ENCODE results near the gene PRIMPOL.

The PRIMPOL gene

DNA sequence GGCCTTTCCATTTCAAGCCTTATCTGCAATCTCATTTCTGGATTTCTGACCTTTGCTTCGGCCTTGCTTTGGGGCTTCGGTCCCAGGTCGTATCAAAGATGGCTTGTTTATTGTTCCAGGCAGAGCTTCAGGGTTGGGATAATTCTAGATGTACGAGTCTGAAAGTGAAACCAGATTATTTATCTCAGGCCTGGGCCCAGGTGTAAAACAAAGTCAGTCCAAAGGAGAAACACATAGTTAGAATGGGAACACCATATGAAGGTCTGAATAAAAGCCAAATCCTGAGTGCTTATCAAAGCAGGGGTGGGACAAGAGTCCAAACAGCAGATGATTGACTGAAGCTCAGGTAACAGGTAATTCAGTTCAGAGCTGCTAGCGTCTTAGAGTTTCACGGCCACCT lies 17.1 kb downstream of the PRIMPOL start:
- no peak for DNase-seq (ENCODE audit: low read depth in 2 of 2)

DNA sequence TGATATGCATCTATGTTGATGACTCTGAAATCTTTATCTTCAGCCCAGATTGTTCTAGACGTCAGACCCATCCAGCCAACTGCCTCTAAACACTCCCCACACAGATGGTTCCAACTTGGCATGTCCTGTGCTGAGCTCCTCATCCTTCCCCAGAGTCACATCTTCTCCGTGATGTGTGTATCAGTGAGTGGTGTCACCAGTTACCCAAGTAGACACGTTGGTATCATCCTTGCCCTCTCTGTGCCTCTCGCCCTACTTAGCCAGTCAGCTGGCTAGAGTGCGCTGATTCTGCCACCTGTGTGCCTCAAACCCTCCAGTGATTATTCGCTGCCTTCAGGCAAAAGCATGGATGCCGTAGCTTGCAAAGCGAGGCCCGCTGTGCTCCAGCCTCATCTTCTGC lies 18.6 kb downstream of the PRIMPOL start:
- no peak for DNase-seq (ENCODE audit: low read depth in 2 of 2)

DNA sequence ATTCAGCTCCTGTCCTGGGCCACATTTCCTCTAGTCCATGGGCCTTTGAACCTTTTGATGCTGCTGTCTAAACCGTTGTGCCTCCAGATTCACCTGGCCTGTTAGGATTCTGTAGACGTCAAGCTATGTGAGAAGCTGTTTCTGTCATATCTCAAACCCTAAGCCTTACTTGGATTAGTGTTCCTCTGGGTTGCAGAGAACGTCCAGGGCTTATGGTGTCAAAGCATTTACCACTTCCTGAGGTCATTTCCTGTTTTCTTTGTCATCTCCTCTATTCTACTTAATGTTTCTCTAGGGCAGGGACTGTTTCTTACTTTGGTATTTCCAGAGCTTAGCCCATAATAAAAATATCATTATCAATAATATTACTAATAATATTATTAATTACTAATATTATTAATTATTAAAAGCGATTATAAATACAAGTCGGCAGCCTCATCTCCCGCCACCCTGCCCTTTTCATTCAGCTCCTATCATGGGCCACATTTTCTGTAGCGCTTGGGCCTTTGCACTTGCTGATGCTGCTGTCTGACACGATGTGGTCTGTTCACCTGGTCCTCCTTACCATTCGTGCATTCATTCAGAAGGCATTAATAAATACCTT lies 19.1 kb downstream of the PRIMPOL start:
- DNase-seq (ENCODE audit: low read depth in 2 of 2) = no peak

DNA sequence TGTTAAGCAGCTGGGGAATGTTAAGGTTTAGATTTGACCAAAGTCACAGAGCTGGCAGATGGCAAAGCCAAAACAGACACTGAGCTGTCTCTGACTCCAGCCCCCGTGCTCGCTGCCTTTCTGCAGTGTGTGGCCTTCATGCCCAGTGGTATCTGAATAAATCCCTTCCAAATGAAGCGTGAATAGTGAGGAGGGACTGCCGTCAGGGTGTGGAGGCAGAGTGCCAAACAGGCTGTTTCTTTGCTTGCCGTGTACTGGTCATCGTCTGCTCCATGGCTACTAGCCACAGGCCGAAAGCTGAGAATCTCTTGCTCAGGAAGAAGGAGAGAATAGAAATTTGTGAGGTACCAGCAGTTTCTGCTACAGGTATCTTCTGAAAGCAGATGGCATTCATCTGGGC lies 19.7 kb downstream of the PRIMPOL start:
- no peak for DNase-seq (ENCODE audit: low read depth in 2 of 2)

DNA sequence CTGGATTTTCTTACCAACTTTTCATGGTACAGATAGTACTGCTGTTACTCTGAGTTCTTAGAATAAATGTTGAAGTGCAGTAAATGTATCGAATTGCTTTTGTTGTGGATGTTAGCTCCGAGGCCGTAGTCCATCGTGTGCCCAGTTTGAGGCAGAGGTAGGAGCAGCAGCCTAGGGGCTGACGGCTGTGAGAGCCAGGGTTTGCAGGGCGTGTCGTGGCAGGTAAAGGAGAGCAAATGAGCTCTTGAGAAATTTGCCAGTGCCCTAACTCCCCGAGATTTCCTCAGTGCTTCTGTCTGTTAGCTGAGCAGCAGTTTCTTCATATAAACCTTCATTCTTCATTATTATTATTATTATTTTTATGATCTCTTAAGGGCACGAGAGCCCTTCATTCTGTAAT lies 21.6 kb downstream of the PRIMPOL start:
- DNase-seq (ENCODE audit: low read depth in 2 of 2) = no peak

DNA sequence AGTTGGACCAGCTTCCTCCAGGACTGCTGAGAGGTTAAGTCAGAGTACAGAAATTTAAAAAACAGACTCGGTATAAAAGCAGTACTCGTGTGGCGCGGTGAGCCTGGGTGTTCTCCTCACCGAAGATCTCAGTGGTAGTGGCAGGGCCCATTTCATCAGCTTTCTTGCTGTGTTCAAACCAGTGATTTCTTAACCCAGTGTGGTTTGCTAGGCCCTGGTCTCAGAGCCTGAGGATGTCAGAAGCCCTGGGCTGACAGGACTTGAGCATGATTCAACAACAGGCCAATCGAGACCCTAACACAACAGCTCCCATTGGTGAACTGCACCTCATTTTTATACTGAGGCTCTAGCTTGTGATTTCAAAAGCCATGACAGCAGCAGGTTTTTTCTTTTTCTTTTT lies 23.2 kb downstream of the PRIMPOL start:
- no peak for DNase-seq (ENCODE audit: low read depth in 2 of 2)

DNA sequence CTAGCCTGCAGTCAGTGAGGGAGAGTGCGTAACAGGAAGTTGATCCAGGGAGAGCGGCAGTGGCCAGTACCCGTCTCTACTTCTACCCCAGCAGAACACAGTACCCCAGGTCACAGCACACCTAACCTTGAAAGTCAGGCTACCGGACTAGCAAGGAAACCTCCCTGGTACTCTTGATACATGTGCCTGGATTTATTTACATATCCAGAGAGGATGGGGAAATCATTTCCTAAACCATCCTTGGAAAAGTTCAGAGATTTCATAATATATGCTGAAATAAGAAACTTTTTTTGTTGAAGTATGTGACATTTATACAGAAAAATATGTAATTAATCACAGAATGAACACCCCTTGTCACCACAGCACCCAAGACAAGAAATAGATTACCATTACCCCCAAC lies 24.5 kb downstream of the PRIMPOL start:
- DNase-seq (ENCODE audit: low read depth in 2 of 2) = no peak

DNA sequence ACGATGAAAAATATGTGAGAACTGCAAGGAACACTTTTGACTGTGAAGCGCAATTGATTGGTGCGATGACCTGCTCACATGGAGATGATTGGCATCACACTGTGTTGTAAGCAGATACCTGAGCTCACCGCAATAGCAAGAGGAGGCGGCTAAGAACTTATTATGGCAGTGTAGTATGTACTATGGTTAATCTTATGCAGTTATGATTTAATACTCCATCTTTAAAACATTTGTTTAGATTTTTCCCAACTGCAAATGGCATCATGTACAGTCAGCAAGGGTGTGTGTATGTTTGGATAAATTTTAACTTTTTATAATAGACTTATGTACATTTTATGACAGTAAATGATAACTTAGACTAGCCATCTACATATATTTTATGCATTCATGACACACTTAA lies 25.5 kb downstream of the PRIMPOL start:
- DNase-seq (ENCODE audit: low read depth in 2 of 2) = no peak

DNA sequence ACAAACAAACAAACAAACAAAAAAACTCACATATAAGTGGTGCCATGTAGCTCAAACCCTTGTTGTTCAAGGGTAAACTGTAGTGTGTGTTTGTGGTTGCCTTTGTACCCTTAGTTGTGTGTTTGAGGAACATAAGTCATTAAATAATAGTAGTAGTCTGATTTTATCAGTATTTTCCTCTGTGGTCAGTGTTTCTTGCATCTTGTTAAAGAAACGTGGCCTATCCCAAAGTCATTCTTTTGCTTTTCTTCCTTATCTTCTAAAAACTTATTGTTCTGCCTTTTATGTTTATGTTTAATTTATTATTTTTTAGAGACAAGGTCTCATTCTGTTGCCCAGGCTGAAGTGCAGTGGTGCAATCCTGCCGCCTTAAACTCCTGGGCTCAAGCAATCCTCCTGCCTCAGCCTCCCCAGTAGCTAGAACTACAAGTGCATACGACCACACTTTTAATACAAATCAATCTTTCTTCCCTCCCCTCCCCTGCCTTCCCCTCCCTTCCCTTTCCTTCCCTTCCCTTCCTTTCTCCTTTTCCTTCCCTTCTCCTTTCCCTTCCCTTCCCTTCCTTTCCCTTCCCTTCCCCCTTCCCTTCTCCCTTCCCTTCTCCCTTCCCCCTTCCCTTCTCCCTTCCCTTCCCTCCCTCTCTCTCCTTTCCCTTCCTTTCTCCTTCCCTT lies 26.4 kb downstream of the PRIMPOL start:
- no peak for DNase-seq (ENCODE audit: low read depth in 2 of 2)

DNA sequence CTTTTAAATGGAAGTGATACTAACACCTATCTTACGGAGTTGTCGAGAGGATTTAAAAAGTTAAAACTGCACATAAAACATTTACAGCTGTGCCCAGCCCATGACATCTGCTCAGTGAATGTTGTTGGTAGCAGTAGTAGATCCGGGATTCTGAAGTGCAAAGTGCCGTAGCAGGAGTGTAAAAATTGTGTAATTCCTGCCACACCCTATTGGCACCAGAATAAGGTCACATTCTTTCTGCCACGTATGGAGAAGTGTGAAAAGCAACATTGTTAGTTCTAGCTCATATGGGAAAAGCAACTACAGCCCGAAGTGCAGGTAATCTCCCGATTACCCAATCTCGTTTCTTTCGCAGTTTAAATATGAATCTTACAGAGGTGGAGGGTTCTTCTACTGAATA lies 31.2 kb downstream of the PRIMPOL start:
- no peak for DNase-seq (ENCODE audit: low read depth in 2 of 2)

DNA sequence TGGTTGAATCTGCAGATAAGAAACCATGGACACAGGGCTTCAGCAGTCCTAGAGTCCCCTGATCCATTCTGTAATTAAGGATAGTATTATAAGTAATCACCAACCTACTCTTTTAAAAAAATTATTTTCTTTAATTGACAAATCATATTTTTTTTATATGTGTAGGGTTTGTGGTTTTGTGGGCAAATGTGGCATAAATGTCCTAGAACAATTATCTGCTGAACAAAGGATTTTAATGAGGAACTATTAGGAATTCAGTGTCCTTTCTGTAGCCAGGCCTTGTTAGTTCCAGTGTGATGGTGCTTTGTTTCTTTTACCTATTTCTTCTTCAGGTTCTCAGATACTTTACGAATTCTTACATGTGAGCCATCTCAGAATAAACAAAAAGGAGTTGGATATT lies 32.4 kb downstream of the PRIMPOL start:
- no peak for DNase-seq (ENCODE audit: low read depth in 2 of 2)

DNA sequence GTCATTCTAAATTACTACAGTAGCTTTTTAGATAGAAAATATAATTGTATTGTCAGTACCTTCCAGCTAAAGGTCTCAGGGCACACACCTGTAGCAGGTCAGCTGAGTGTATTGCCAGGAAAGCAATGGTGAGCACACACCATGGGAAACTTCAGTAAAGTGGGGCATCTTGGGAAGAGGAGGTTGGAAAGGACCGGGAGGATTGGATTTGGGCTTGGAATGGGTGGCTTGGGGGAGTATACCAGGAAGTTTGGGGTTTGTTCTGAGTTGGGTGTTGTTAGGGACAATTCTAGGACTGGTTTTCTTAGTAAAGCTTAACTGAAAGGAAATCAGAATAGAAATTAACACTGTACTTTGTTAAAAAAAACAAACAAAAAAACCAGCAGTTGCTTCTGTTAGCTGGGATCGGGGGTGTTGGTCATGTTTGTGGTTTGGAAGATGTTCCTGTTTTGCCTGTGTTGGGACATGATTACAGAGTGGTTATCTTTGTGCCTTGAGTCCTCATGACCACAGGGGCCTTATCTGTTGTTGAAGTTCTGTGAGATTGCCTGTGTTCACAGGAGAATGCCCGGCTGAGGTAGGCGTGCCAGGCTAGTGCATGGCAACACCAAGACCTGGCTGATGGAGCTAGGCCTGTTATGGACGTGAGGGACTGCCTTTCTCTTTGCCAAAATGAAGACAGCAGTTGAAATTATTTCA lies 35.1 kb downstream of the PRIMPOL start:
- DNase-seq (ENCODE audit: low read depth in 2 of 2) = no peak

DNA sequence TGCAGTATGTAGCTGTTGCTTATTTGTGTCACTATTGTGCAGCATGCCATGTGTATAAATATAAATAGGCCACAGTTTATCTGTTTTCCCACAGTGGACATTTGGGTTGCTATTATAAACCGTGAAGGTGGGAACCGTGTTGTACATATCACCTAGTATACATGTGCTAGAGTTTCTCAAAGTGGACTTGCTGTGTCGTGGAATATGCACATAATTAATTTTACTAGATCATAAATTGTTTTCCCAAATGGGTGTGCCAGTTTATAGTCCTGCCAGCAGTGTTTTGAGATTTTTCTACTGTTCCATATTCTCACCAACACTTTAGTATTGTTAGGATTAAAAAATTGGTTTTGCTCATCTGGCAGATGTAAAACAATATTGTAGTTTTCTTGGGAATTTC lies 38.5 kb downstream of the PRIMPOL start:
- DNase-seq (ENCODE audit: low read depth in 2 of 2) = no peak

DNA sequence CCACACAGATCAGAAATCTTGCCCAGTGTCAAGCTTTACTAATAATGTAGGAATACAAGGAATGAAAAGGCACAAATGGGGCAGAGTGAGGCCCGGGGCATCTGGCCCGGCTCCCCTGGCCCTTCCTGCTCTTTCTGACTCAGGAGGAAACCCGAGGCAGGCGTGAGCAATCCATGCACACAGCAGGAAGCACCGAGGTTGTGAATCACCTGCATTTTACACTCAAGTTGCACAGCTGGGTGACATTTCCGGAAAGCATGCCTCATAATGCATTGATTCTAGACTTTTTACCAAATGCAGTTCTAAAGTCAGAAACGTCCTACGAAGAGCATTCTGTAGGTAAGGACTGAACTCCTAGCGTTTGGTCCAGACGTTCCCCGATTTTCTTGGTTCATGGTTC lies 38.9 kb downstream of the PRIMPOL start:
- peak; percentile 22 to 39 for DNase-seq (ENCODE audit: low read depth in 2 of 2)

DNA sequence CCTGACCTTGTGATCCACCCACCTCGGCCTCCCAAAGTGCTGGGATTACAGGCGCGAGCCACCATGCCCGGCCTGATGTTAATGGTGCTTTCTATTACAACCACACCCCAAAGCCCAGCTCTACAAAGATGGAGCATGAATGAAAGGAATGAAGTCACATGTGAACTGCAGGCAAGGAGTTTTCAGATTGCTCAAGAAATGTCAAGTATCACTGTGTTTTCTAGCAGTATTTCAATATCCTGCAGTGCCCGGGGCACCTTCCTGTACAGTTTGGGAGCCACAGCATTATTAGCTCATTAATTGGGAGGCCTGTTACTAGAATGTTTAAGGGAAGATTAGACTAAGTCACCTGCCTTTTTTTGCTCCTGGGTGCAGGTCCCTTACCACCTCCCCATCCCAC lies 40.1 kb downstream of the PRIMPOL start:
- no peak for DNase-seq (ENCODE audit: low read depth in 2 of 2)

DNA sequence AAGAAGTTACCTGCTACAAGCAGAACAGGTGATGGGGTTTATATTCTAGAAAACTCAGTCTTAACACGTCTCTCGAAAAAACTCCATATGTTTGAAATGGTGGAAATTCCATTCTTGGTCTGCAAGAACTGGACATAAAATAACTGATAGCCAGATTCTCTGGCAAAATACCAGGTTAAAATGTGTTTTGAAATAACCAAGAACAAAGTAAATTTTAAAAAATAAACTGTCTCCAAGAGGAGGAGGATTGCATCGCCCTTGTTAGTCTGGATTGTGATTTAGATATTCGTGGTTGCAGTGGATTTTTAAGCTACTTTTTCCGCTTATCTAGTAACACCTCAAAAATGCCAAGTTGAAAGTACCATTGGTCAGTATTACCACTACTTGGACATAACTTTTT lies 43.5 kb downstream of the PRIMPOL start:
- no peak for DNase-seq (ENCODE audit: low read depth in 2 of 2)

DNA sequence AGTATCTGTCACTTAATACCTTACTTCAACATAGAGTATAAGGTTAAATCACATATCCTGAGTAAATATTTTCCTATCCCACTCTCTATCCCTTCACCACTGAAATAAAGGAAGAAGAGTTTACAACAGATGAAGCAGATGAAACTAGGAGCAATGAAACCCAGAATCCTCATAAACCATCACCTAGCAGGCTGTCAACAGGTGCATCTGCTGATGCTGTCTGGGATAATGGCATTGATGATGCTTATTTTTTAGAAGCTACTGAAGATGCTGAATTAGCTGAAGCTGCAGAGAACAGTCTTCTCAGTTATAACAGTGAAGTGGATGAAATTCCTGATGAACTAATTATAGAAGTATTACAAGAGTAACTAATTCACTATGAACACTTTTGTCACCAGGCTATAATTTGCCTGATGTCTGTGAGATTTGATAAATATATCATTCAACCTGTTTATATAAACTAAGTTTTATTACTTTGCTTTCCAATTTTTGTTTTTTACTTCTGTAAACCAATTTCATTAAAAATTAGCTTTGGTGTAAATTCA lies 44.9 kb downstream of the PRIMPOL start:
- no peak for DNase-seq (ENCODE audit: low read depth in 2 of 2)

DNA sequence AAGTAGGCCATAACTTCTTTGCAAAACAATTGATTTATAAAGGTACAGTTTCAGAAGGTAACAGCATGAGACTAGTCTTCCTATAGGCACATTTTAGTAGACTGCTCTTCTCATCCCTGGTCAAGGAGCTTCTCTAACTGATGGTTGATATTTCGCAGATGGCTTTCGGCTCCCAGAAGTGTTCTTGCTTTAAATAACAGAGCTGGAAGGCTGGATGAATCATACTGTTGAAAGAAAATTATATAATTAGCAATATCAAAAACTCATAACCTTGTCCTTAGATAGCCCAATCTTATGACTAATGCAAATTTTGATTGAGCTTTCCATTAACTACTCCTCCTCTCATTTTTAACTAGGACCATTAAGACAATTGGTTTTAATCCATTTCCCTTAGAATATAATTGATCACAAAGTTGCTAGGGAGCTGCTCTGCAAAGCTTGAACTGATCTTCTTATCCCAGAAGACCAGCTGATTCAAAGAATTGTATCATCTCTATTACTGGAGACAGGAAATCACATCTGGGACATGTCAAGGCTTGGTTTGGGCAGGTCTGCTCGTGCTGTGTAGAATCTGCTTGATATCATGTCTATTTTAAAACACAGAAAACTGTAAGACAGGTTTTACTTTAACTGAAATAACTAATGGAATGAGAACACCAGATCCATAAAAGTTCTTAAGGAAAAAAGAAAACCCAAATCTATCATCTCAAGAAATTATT lies 45.8 kb downstream of the PRIMPOL start:
- no peak for DNase-seq (ENCODE audit: low read depth in 2 of 2)

DNA sequence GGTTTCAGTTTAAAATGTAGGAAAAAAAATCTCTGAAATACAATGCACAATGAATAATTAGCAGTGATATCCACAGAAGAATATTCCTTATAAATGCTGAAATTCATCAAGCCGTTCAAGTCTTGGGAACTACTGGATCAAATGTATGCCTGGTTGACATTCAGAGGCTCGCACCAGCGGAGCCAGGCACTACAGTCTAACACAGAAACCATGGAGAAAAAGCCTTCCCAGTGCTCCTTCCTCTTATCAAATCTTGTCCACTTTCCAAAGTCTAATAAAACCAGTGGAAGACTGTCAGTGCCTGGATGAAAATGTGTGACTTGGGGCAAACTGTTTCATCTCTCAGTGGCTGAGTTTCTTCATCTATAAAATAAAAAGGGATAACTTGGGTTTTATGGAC lies 48.4 kb downstream of the PRIMPOL start:
- DNase-seq (ENCODE audit: low read depth in 2 of 2) = no peak

DNA sequence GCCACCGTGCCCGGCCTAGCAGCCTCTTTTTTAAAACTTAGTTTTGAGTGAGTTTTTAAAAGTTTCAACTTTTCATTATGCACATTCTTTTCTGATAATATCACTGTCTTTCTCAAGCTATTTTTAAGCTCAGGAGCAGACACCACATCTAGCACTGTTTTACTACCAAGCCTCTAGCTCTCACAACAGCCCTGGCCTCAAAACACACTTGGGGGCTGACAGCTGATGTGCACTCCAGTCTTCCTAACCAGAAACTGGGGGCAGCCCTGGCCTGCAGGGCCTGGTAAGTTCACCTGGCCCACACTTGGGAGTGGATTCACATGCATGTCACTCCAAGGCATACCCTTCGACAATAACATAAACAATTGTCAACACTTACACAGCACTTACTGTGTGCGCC lies 50.4 kb downstream of the PRIMPOL start:
- no peak for DNase-seq (ENCODE audit: low read depth in 2 of 2)

DNA sequence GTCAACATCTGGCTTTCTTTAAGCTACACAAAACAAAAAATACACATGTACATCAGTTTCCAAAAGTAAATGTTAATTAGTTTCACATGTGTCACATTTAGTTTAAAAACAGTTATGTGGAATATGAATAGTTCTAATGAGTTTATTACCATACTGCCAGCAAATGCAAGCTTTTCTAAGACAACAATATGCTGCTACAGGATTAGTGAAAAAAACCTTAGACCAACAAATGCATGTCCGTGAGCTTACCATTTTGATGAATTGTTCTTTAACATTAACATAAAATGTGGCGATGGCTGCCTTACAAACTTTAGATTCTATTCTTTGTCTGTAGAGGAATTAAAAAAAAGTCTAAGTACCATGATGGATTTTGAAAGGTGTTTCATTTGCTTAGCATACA lies 52.6 kb downstream of the PRIMPOL start:
- DNase-seq (ENCODE audit: low read depth in 2 of 2) = no peak

DNA sequence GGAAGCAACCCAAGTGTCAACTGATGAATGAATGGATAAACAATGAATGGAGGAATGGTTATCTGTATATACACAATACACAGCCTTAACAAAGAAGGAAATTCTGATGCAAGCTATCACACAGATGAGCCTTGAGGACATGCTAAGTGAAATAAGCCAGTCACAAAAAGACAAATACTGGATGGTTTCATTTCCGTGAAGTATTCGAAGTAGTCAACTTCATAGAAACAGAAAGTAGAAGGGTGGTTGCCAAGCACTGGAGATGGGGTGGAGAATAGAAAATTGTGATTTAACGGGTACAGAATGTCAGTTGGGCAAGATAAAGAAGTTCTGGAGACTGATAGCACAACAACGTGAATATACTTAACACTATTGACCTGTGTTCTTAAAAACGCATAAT lies 56.2 kb downstream of the PRIMPOL start:
- no peak for DNase-seq (ENCODE audit: low read depth in 2 of 2)

DNA sequence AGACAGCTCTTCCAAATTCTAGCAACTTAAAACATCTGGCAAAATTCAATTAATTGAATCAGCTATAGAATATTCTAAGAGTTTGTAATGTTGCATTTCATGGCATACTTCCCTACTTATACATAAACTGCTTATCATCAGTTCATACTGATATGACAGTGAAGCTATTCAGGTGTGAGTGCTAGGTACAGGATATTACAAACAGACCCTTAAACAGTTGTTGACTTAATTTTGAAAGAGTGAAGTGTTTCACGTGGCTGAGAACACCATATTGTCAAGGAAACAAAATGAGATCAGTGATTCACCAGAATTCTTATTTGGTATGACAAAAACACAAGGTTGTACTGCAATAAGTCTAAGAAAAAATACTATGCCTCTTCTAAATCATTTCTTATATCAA lies 56.9 kb downstream of the PRIMPOL start:
- DNase-seq (ENCODE audit: low read depth in 2 of 2) = no peak
